KG1 (cell line): ENCODE results near the gene DUSP9.

ENCODE experiments used
- DNase-seq: peaks from one replicate; lab custom pipeline; 2025; lab: John Stamatoyannopoulos, UW

Gene DUSP9

GRCh38 chrX:153622661-153623309, 24.2 kb upstream of the DUSP9 start:
- no peak for DNase-seq

- DNase-seq = no peak
Measured at GRCh38 chrX:153623310-153624029, 23.5 kb upstream of the DUSP9 start.

GRCh38 chrX:153624196-153625091, 22.6 kb upstream of the DUSP9 start:
- no peak for DNase-seq

- DNase-seq = no peak
Measured at GRCh38 chrX:153625271-153626024, 21.6 kb upstream of the DUSP9 start.

DNA sequence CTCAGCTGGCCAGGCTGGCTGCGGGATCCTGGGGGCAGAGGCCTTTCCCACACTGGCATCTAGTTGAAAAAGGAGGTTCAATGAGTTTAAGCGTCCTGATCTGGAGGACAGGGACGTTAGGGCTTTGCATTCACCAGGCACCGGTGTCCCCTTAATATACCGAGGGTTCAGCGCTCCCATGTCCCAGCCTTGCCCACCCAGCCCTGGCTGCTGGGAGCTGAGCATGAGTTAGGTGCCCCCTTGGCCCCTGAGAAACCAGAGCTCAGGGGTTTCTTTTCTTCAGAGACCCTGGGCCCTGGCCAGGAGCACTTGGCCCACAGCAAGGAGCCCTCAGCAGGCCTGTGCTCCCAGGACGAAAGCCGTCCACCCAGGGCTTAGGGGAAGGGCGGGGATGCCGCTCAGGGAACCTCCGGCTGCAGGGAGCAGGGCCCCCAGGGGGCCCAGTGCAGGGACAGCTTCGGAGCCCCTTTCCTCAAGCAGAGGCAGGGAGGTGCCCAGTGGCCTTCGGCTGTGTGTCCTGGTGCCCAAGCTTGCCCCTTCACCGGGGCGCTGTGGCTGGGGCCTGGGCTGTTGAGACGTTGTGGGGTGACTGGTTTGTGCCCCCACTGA, 20.9 kb upstream of the DUSP9 start:
- DNase-seq = no peak

GRCh38 chrX:153626863-153627674, 19.9 kb upstream of the DUSP9 start:
- no peak for DNase-seq

DNA sequence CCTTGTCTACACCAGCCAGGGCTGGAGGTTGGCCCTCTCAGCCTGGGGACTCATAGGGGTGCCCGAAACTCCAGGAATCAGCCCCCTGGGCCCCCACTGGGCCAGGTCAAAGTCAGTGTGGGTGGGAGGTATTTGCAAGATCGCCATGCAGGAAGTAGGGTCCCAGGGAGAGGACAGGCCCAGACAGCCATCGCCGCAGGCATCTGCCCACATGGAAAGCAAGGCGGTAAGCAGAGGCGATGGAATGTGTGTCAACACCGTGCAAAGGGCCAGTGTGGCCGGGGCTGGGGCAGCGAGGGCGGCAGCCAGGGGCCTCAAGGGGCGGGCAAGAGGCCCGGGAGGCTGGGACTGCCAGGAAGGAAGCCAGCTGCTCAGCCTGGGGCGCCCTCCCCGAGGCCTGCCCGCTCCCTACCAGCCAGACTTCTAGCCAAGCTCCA, 19.3 kb upstream of the DUSP9 start:
- DNase-seq = no peak

DNA sequence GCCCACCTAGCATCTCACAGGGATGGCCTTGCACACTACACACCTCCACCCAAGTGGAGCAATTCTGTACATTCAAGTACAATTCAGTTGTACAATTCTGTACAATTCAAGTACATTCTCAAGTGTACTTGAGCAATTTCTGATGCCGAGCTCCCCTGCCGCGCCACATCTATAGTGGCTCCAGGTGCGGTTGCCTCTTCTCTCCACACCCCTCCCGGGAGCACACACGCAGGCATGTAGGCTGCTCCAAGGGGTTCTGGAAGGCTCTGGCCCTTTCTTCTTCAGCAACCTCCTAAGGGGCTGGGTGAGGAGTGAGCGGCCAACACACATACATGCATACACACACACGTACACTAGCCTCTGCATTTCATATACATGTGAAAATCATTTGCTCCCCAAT, 18.9 kb upstream of the DUSP9 start:
- DNase-seq = no peak

- no peak for DNase-seq
Measured at GRCh38 chrX:153628665-153629064, 18.3 kb upstream of the DUSP9 start.

DNA sequence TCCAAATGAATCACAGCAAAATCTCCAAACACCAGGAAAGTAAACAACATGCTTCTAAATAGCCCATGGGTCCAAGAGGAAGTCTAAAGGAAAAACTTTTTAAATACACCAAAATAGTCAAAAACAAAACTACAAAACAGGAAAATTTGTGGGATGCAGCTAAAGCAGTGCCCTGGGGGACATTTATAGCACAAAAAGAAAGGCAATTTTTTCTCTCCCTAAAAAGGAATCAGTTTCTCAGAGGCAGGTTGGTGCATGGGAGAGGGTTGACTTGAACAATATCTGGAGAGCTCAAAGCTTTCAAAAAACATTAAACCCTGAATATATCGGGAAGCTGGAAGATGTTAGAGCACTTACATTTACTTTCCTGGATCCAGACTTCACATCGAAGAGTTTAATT, 15.7 kb upstream of the DUSP9 start:
- no peak for DNase-seq

- DNase-seq = no peak
Measured at GRCh38 chrX:153631907-153632594, 15.0 kb upstream of the DUSP9 start.

DNA sequence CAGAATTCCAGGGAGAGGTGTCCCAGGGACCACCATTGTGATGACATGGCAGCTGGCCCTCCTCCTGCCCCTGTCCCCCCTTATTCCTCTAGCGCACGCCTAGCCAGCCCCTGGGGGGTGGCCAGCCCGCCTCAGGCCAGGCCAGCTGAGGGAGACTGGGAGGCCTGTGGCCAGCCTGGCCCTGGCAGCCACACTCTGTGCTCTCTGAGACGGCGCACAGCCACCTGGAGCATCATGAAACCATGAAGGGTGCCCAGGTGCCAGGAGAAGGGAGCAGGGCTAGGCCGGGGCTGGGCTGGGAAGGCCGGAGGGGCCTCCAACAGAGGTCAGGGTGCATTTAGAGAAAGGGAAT, 14.4 kb upstream of the DUSP9 start:
- no peak for DNase-seq

DNA sequence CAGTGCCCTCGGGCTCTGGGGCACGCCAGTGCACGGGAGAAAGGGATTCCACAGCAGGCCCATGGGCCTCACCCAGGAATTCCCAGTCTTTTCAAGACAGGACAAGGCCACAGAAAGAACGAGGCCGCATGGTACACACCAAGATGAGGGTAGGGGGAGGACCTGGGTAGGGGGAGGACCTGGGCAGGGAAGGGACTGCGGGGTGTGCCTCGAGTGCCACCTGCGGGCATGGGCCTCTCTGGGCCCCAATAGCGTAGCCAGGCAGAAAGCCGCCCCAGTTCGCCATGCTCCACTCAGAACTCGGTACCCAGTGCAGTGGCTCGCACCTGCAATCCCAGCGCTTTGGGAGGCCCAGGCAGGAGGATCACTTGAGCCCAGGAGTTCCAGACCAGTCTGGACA, 14.0 kb upstream of the DUSP9 start:
- no peak for DNase-seq

DNA sequence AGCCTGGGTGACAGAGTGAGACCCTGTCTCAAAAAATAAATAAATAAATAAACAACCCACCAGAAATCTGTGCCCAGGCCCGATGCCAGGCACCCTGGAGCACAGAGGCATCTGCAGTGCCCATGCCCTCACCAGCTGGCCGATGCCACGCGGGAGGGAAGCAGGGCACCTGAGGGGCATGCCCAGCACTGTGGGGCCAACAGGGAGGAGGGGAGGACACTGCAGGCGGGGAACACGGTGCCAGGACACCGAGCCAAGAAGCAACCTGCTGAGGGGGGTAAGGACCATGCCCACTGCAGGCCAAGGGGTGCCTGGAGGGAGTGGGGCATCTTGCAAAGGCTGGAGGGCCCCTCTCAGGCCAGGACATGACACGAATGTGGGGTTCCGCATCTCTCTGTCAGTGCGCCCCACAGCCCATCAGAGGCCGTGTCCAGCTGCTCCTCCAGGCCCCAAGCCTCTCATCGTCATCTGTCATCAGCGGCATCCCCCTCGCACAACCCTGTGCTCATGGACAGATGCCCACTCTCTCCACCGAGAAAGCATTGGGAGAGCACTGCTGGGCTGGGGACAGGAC, 13.3 kb upstream of the DUSP9 start:
- DNase-seq = no peak

GRCh38 chrX:153634236-153634635, 12.8 kb upstream of the DUSP9 start:
- no peak for DNase-seq

GRCh38 chrX:153634832-153635231, 12.2 kb upstream of the DUSP9 start:
- no peak for DNase-seq

GRCh38 chrX:153635388-153635787, 11.6 kb upstream of the DUSP9 start:
- DNase-seq = no peak

DNA sequence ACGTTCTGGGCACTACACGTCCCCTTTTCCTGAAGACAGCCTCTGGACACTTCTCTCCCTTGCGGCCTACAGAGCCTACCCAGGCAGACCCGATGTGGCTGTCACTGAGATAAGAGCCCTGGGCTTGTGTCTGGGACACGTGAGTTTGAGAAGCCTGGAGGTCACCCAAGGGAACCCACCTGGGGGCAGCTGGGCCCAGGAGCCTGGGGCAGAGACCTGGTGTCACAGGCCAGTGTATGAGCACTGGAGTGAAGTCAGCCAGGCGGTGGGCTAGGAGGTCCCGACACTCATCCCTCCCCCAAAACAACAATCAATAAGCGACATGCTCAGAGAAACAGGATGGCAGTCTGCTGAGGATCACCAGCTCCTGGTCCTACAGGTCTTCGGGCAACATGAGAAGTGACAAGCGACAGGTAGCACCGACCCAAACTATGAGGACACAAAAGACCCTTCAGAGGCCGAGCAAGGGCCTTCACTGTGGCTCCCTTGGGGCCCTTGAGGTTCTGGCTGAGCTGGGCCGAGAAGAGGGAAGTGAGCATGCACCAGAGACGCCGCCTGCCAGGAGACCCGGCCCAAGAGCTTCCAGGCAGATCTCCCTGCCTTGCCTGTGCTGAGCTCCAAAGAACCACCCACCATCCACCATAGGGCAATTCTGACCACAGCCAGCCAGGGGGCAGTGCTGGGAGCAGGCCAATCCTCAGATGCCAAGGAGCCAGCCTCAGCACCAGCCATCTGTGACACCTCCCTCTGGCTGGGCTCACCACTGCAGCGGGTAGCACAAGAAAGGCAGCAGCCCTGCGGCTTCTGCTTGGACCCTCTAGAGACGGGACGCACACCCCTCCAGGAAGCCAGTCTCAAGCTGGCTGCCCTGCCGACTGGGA, 11.0 kb upstream of the DUSP9 start:
- DNase-seq = no peak

- no peak for DNase-seq
Measured at GRCh38 chrX:153636716-153637115, 10.3 kb upstream of the DUSP9 start.
